Tibial artery (tissue), 4 donors: Measurements from ENCODE around the gene CDC42BPA.

Experiments used
- DNase-seq, 2 donors: peaks; one replicate each; pipeline ENCODE4 v3.0.0-alpha.2; 2019
- H3K27ac ChIP-seq, 2 donors: fragments of 200-600 bp; sonication (generic) in 1 of 2; 1 replicate in 1 of 2; 2 replicates in 1 of 2; pipeline ENCODE4 v1.5.1; 2018 to 2019; ENCODE audit warnings: mild to moderate bottlenecking in 1 of 2
- H3K27me3 ChIP-seq, 2 donors: fragments of 200-600 bp; sonication (generic) in 1 of 2; one replicate each; pipeline versions ENCODE4 v1.5.1 to v1.6.0; 2016 to 2019
- H3K36me3 ChIP-seq, 3 donors: fragments of 200-600 bp; sonication (generic) in 2 of 3; one replicate each; pipeline ENCODE4 v1.5.1; 2016 to 2019; ENCODE audit warnings: mild to moderate bottlenecking in 2 of 3
- H3K4me1 ChIP-seq, 4 donors: fragments of 200-600 bp; sonication (generic) in 2 of 4; 1 replicate in 3 of 4; 2 replicates in 1 of 4; pipeline ENCODE4 v1.5.1; 2016 to 2019
- H3K4me3 ChIP-seq, 2 donors: fragments of 200-600 bp; sonication (generic) in 1 of 2; 1 replicate in 1 of 2; 2 replicates in 1 of 2; pipeline ENCODE4 v1.5.1; 2018 to 2019; ENCODE audit warnings: mild to moderate bottlenecking in 2 of 2
- H3K9me3 ChIP-seq, 3 donors: fragments of 200-600 bp; sonication (generic) in 1 of 3; one replicate each; pipeline ENCODE4 v1.5.1; 2016 to 2019
- intact Hi-C: fragments of 100-400 bp; cut with DNase I; formaldehyde crosslinking; loops from one replicate; pipeline ENCODE4 v1.15.0; 2023; ENCODE audit warnings: low total_unique reads
- TF ChIP-seq, protein P1 (sequence below), 2 experiments: fragments of 200-600 bp in 1 of 2; fragments of 450-650 bp in 1 of 2; IDR thresholded peaks; one replicate each; pipeline ENCODE4 v1.5.1; 2017 to 2019; ENCODE audit warnings: antibody characterized with exemption in 2 of 2, mild to moderate bottlenecking in 1 of 2, moderate library complexity in 1 of 2

The CDC42BPA gene

DNA sequence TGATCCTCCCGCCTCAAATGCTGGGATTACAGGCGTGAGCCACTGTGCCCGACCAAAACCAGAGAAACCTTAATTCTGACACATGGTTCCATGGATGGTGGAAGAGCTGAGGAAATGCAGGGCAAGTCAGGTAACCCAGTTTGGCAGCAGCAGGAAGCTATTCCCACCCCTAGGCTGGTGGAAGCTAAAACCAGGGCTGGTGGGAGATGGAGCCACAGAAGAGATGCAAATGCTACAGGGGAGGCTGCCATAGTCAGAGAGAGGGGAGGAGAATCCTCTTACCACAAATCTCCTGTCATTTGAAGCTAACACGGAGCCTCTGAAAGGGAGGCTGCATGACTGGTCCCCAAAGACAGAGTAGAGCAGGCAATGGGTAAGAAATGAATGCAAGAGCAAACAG lies 4.1 kb upstream of the CDC42BPA start:
- no peak for DNase-seq
- Histone ChIP-seq H3K4me3 (no peak overlapping the region), H3K9me3 (no peaks in the 10 kb centered on the region), H3K27me3 (no peaks in the 10 kb centered on the region), H3K4me1 (no peaks in the 10 kb centered on the region), H3K27ac (no peak overlapping the region), H3K36me3 (no peaks in the 10 kb centered on the region)
- TF ChIP-seq, protein P1, sequence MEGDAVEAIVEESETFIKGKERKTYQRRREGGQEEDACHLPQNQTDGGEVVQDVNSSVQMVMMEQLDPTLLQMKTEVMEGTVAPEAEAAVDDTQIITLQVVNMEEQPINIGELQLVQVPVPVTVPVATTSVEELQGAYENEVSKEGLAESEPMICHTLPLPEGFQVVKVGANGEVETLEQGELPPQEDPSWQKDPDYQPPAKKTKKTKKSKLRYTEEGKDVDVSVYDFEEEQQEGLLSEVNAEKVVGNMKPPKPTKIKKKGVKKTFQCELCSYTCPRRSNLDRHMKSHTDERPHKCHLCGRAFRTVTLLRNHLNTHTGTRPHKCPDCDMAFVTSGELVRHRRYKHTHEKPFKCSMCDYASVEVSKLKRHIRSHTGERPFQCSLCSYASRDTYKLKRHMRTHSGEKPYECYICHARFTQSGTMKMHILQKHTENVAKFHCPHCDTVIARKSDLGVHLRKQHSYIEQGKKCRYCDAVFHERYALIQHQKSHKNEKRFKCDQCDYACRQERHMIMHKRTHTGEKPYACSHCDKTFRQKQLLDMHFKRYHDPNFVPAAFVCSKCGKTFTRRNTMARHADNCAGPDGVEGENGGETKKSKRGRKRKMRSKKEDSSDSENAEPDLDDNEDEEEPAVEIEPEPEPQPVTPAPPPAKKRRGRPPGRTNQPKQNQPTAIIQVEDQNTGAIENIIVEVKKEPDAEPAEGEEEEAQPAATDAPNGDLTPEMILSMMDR (IDR thresholded peaks at IDR 0.05): no peak
- intact Hi-C loops: no loop called here

DNA sequence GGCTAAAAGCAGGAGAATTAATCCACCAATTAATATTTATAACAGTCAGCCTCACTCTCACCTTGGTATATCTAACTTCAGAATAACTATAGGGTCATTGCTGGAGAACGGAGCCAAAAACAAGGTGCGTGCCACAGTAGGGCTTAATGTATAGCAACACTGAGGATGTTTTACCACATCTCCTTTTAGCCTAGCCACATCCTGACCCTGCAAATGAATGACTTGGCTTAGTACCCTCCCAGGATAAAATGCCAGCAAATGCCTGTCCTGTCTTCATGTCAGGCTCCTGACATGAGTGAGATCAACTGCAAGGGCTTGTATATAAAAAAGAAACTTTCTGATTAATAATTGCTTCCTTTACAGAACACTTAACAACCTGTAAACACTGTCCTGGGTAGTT lies 2.7 kb upstream of the CDC42BPA start:
- Histone ChIP-seq H3K36me3 (no peaks in the 10 kb centered on the region), H3K4me1 (no peaks in the 10 kb centered on the region), H3K27me3 (no peaks in the 10 kb centered on the region), H3K4me3 (no peak overlapping the region), H3K27ac (no peak overlapping the region), H3K9me3 (no peaks in the 10 kb centered on the region)
- TF ChIP-seq, protein P1 (IDR thresholded peaks at IDR 0.05): no peak
- DNase-seq: no peak
- intact Hi-C loops: no loop called here

DNA sequence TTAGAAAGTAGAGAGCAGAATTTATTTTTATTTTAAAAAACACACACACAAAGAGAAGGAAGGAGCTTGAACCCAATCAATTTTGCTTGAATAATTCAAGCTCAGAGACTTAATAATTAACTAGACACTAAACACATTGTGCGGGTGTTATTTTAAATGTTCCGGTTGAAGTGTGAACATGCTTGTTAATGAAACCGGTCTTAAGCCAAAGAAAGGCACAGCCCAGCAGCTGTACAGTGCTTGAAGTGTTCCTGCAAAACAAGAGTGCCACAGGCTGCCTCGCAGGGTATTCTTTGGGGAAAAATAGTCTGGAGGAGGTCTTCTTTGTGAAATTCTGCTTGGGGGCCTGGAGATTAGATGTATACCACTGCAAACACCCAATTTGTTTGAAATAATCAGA lies 2.2 kb upstream of the CDC42BPA start:
- DNase-seq: no peak
- no peaks in the 10 kb centered on the region for H3K36me3 ChIP-seq
- TF ChIP-seq, protein P1 (IDR thresholded peaks at IDR 0.05): no peak
- no peak overlapping the region for H3K27ac ChIP-seq
- H3K4me3 ChIP-seq: no peak overlapping the region
- intact Hi-C loops: no loop called here
- no peaks in the 10 kb centered on the region for H3K9me3 ChIP-seq
- no peaks in the 10 kb centered on the region for H3K4me1 ChIP-seq
- H3K27me3 ChIP-seq: no peaks in the 10 kb centered on the region

DNA sequence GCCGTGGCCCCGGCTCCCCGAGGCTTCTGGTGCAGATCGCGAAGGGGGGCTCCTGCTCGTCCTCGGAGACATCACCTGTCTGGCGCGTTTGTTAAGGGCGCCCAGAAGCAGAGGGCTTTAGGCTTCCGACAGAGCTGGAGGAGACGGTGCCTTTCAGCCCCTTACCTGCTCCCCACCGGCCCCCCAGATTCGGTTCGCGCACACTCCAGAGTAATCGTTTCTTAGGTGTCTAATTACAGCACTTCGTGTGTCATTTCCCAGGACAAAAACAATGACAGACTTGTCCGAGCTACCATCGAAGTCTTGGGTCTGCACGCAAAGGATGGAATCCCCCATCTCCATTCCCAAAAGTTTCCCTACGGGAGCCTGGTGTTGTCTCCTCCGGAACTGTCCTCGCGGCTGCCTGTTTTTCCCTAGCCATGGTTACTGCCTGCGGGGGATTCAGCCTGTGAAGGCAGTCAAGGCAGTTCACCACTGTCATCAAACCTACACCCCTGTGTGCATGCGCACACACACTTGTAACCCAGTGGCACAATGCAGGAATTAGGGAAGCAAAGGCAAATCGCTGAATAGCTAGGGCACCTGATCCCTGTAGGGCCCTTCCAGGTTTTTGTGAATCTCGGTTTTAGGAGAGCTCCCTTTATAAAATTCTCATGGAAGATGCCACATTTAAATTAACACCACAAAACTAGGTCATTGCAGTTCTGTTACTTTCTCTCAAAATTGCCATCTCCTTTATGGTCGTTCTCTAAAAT lies 738 bp upstream of the CDC42BPA start:
- H3K27ac ChIP-seq: peak overlapping the region; percentile 97 to 98
- TF ChIP-seq, protein P1 (IDR thresholded peaks at IDR 0.05): no peak
- intact Hi-C loops: loop anchor here (5.0 kb wide), 1 partner anchor 113 kb away; no protein-coding TSS in a partner anchor
- peaks cover 0 to 8% (median 0%) of the 10 kb centered on the region in 4 donors for H3K4me1 ChIP-seq
- H3K9me3 ChIP-seq: no peaks in the 10 kb centered on the region
- peak; percentile 50 to 70 for DNase-seq
- H3K4me3 ChIP-seq: peak overlapping the region; percentile 88 to 94
- no peaks in the 10 kb centered on the region for H3K36me3 ChIP-seq
- H3K27me3 ChIP-seq: no peaks in the 10 kb centered on the region

DNA sequence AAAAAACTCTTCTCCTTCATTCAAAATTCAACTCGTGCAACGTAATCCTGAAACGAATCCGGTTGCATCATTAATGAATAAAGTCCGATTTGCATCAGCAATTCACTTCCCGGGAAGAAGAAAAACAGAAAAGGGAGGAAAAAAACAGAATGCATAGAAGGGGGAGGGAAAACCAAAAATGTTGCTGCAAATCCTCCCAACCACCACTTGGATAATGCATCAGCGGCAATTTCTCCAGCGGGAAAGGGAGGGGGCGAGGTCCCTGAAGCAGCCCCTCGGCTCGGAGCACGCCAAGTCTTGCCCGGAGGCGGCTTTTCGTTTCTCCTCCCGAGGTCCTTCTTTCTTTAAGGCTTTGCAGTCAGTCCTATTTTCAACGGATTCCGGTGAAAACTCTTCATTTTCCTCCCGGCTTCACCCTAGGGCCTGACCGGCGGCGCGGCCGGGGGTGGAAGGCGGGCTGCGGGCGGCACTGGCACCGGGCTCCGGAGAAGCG lies 723 bp downstream of the CDC42BPA start:
- DNase-seq: peak; percentile 29 to 71
- intact Hi-C loops: loop anchor here (5.0 kb wide), 1 partner anchor 115 kb away; no protein-coding TSS in a partner anchor

More for the DNA sequence above, 723 bp downstream of the CDC42BPA start:
- peaks cover 0 to 23% (median 0%) of the 10 kb centered on the region in 4 donors for H3K4me1 ChIP-seq
- H3K4me3 ChIP-seq: peak overlapping the region; percentile 88 to 94
- peak overlapping the region; percentile 97 to 98 for H3K27ac ChIP-seq
- no peaks in the 10 kb centered on the region for H3K36me3 ChIP-seq
- TF ChIP-seq, protein P1 (IDR thresholded peaks at IDR 0.05): peak in 1 of 2 experiments; percentile 33
- H3K9me3 ChIP-seq: no peaks in the 10 kb centered on the region
- H3K27me3 ChIP-seq: no peaks in the 10 kb centered on the region
